Esophagus muscularis mucosa (tissue), 4 donors: ENCODE measurements around the gene COPS8. TPM values are rescaled to one million over a fixed set of nuclear protein-coding genes. Genes with fewer than 3 reads are reported as not detected.

ENCODE experiments used
- DNase-seq: peaks from one replicate; pipeline ENCODE4 v3.0.0-alpha.2; 2017; ENCODE audit errors: extremely low spot score
- H3K27ac ChIP-seq, 4 donors: fragments of 200-600 bp; sonication (generic); replicated peaks in 1 of 4; 1 replicate in 3 of 4; 2 replicates in 1 of 4; pipeline ENCODE4 v1.5.1; 2016 to 2019; ENCODE audit warnings: mild to moderate bottlenecking in 1 of 4
- H3K27me3 ChIP-seq, 4 donors: fragments of 200-600 bp; sonication (generic); one replicate each; pipeline versions ENCODE4 v1.5.1 to v1.6.0; 2016 to 2019
- H3K36me3 ChIP-seq, 4 donors: fragments of 200-600 bp; sonication (generic); one replicate each; pipeline ENCODE4 v1.5.1; 2016 to 2019
- H3K4me1 ChIP-seq, 4 donors: fragments of 200-600 bp; sonication (generic); one replicate each; pipeline ENCODE4 v1.5.1; 2016 to 2019
- H3K4me3 ChIP-seq, 4 donors: fragments of 200-600 bp; sonication (generic); 1 replicate in 2 of 4; 2 replicates in 2 of 4; pipeline ENCODE4 v1.5.1; 2016 to 2019; ENCODE audit warnings: mild to moderate bottlenecking in 4 of 4, moderate library complexity in 1 of 4
- H3K9me3 ChIP-seq, 4 donors: fragments of 200-600 bp; sonication (generic); 1 replicate in 3 of 4; 2 replicates in 1 of 4; pipeline ENCODE4 v1.5.1; 2016 to 2019
- CTCF ChIP-seq, 3 experiments: fragments of 200-600 bp in 2 of 3; fragments of 450-650 bp in 1 of 3; sonication (generic) in 2 of 3; IDR thresholded peaks; one replicate each; pipeline ENCODE4 v1.5.1; 2017 to 2019; ENCODE audit warnings: antibody characterized with exemption in 3 of 3, mild to moderate bottlenecking in 2 of 3, moderate library complexity in 1 of 3
- EP300 ChIP-seq: sonication (generic); formaldehyde crosslinking; IDR thresholded peaks from one replicate; pipeline ENCODE4 v1.6.1; 2017; ENCODE audit warnings: antibody characterized with exemption
- POLR2A ChIP-seq: fragments of 450-650 bp; IDR thresholded peaks from one replicate; pipeline ENCODE4 v1.6.1; 2017; ENCODE audit warnings: antibody characterized with exemption, moderate library complexity, mild to moderate bottlenecking, low read depth
- POLR2AphosphoS5 ChIP-seq, 2 donors: sonication (generic); formaldehyde crosslinking; IDR thresholded peaks; one replicate each; pipeline ENCODE4 v1.6.1; 2017; ENCODE audit warnings: antibody characterized with exemption in 2 of 2
- WGBS: methylation state at CpG from one replicate; pipeline ENCODE4 v1.1.5; 2018; 5-methylcytosine and 5-hydroxymethylcytosine counted together
- intact Hi-C: fragments of 100-400 bp; cut with DNase I; formaldehyde crosslinking; loops from one replicate; pipeline ENCODE4 v1.15.1; 2023
- total RNA-seq, 4 donors: library from RNA; depleted of rRNA; stranded (reverse); fragments of >200 nt; gene quantifications; one replicate each; pipeline versions ENCODE4 v1.1.0 to v1.2.1, GENCODE V29; 2016

The COPS8 gene
- total RNA-seq, 4 donors from 2014 or later: 69.4 to 96.0 (median 82.8) TPM

- Histone ChIP-seq H3K9me3 (peaks cover 0 to 9% (median 2%) of the 10 kb centered on the region in 4 donors), H3K4me1 (peaks cover 0 to 19% (median 9%) of the 10 kb centered on the region in 4 donors), H3K27me3 (no peaks in the 10 kb centered on the region), H3K4me3 (no peak overlapping the region), H3K27ac (peak overlapping the region; percentile 4 to 63 (median 34)), H3K36me3 (no peaks in the 10 kb centered on the region)
- intact Hi-C loops: no loop called here
- no peak for TF ChIP-seq CTCF (IDR thresholded peaks at IDR 0.05)
- no peak for TF ChIP-seq POLR2AphosphoS5 (IDR thresholded peaks at IDR 0.05)
- no peak for TF ChIP-seq POLR2A
- no peak for TF ChIP-seq EP300
- peak; percentile 88 for DNase-seq
- WGBS: 93% methylated on average over 4 of the region's 4 CpGs
Observed at GRCh38 chr2:237141571-237142051, 55.9 kb downstream of the COPS8 start.

- WGBS: 84% methylated on average over 2 of the region's 2 CpGs
- H3K4me1 ChIP-seq: peaks cover 0 to 19% (median 9%) of the 10 kb centered on the region in 4 donors
- intact Hi-C loops: no loop called here
- H3K36me3 ChIP-seq: no peaks in the 10 kb centered on the region
- TF ChIP-seq CTCF (IDR thresholded peaks at IDR 0.05) (no peak), POLR2A (no peak), POLR2AphosphoS5 (IDR thresholded peaks at IDR 0.05) (no peak), EP300 (no peak)
- no peak overlapping the region for H3K4me3 ChIP-seq
- H3K27me3 ChIP-seq: no peaks in the 10 kb centered on the region
- H3K9me3 ChIP-seq: peaks cover 0 to 22% (median 13%) of the 10 kb centered on the region in 4 donors
- H3K27ac ChIP-seq: peak overlapping the region; percentile 23 to 63 (median 54)
- DNase-seq: peak; percentile 80
Observed at GRCh38 chr2:237143118-237143517, 57.4 kb downstream of the COPS8 start.

GRCh38 chr2:237143676-237144440 lies 58.2 kb downstream of the COPS8 start:
- DNase-seq: peak; percentile 62
- 69% methylated on average over 5 of the region's 5 CpGs for WGBS
- no peak overlapping the region for H3K4me3 ChIP-seq
- H3K9me3 ChIP-seq: peaks cover 0 to 25% (median 15%) of the 10 kb centered on the region in 4 donors
- no peaks in the 10 kb centered on the region for H3K27me3 ChIP-seq
- intact Hi-C loops: no loop called here
- no peaks in the 10 kb centered on the region for H3K36me3 ChIP-seq
- H3K27ac ChIP-seq: peak overlapping the region; percentile 40 to 63 (median 54)
- TF ChIP-seq POLR2A (no peak), CTCF (IDR thresholded peaks at IDR 0.05) (no peak), EP300 (no peak), POLR2AphosphoS5 (IDR thresholded peaks at IDR 0.05) (peak in 1 of 2 donors; percentile 21)
- H3K4me1 ChIP-seq: peaks cover 0 to 19% (median 15%) of the 10 kb centered on the region in 4 donors

GRCh38 chr2:237144516-237144915 lies 58.8 kb downstream of the COPS8 start:
- Histone ChIP-seq H3K4me3 (no peak overlapping the region), H3K4me1 (peaks cover 0 to 25% (median 21%) of the 10 kb centered on the region in 4 donors), H3K27me3 (no peaks in the 10 kb centered on the region), H3K36me3 (no peaks in the 10 kb centered on the region), H3K9me3 (peaks cover 0 to 25% (median 15%) of the 10 kb centered on the region in 4 donors), H3K27ac (peak overlapping the region in 2 of 4 donors; percentile 15 to 63)
- no peak for TF ChIP-seq EP300
- TF ChIP-seq CTCF (IDR thresholded peaks at IDR 0.05): no peak
- no peak for TF ChIP-seq POLR2AphosphoS5 (IDR thresholded peaks at IDR 0.05)
- no peak for TF ChIP-seq POLR2A
- intact Hi-C loops: no loop called here
- 84% methylated on average over 3 of the region's 3 CpGs for WGBS
- DNase-seq: peak; percentile 72
